ENCODE results near the gene DOCK2.

The DOCK2 gene

DNA sequence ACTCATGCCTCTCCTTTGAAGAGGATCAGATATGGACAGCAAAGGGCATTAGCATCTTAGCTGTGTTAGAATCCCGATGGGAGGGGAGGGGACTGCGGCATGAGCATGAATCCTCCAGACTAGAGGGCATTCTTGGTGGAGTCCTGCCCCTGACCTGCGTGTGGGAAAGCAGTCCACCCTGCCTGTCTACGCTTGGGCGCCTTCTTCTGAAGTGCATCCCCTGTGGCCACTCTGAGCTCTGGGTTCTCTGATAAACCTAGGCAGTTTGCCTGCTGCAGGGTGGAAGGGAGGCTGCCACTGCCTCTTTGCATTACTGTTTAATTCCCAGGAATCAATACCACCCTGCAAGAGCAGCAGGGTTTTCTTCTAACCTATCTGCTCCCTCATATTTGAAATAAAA lies 173.9 kb downstream of the DOCK2 start:
- TF ChIP-seq, protein P1, sequence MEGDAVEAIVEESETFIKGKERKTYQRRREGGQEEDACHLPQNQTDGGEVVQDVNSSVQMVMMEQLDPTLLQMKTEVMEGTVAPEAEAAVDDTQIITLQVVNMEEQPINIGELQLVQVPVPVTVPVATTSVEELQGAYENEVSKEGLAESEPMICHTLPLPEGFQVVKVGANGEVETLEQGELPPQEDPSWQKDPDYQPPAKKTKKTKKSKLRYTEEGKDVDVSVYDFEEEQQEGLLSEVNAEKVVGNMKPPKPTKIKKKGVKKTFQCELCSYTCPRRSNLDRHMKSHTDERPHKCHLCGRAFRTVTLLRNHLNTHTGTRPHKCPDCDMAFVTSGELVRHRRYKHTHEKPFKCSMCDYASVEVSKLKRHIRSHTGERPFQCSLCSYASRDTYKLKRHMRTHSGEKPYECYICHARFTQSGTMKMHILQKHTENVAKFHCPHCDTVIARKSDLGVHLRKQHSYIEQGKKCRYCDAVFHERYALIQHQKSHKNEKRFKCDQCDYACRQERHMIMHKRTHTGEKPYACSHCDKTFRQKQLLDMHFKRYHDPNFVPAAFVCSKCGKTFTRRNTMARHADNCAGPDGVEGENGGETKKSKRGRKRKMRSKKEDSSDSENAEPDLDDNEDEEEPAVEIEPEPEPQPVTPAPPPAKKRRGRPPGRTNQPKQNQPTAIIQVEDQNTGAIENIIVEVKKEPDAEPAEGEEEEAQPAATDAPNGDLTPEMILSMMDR (IDR thresholded peaks at IDR 0.05; ENCODE audit: control extremely low read depth, extremely low read depth, low read depth, missing control alignments) = no peak
- ChIA-PET POLR2A (no interaction called here), CTCF (interaction anchor here (0.9 to 1.8 kb wide), 3 partner anchors 9 to 170 kb away, joined by 3 to 4 read pairs (median 4); partner anchors contain the start of gene INSYN2B)
- DNase-seq (ENCODE audit: extremely low spot score) = no peak

DNA sequence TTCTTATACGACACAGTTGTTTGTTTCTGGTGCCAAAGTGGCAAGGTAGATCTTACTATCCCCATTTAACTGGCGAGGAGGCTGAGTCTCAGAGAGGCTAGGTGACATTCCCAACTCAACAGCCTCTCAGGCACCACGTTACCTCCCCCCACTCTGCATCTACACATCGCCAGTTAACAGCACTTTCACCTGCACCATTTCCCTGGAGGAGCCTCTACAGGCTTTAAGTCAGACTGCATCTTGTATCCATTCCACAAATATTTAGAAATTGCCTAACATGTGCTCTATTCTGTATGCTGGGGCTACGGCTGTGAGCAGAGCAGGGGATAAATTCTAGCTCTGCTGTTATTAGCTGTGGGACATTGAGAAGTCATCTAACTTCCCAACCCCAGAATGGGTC lies 174.6 kb downstream of the DOCK2 start:
- POLR2A ChIA-PET = no interaction called here
- CTCF ChIA-PET = interaction anchor here (1.1 kb wide), 1 partner anchor 15 kb away, joined by 3 read pairs; no protein-coding TSS in a partner anchor
- TF ChIP-seq, protein P1 (IDR thresholded peaks at IDR 0.05; ENCODE audit: control extremely low read depth, extremely low read depth, low read depth, missing control alignments) = no peak
- no peak for DNase-seq (ENCODE audit: extremely low spot score)

DNA sequence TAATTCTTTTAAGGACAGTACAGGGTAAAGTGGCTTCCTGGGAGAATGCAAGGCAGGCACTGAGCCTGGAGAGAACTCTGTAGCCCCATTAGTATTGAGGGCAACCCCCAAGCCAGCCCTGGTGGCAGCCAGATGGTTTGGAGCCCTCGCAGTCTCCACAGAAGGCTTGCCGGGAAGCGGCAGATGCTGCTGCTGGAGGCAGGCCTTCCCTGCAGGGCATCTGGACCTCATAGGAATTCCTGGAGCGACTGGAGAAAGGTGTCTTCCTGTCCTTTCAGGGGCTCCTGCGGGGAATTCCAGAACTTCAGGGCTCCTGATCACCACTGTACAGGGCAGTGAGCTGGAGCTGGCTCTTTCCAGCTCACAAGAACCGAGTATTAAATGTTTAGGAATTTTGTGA lies 175.7 kb downstream of the DOCK2 start:
- CTCF ChIA-PET = no interaction called here
- POLR2A ChIA-PET = no interaction called here

DNA sequence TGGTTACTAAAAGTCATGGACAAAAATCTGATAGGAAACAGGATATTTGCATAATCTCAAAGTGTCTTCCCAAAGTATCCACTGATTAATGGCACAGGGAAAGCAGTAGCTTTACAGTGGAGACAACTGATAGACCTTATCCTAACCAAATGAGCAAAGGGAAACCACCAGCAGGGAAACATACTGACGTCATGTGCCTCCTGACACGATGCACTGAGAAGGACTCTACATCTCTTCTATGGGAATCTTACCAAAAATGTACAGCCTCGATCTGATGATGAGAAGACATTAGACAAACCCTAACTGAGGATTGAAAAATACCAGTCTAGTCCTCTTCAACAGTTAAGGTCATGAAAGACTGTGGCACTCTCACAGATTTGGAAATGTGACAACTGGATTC lies 177.0 kb downstream of the DOCK2 start:
- POLR2A ChIA-PET = no interaction called here
- TF ChIP-seq, protein P1 (IDR thresholded peaks at IDR 0.05; ENCODE audit: control extremely low read depth, extremely low read depth, low read depth, missing control alignments) = no peak
- DNase-seq (ENCODE audit: extremely low spot score) = no peak
- CTCF ChIA-PET = no interaction called here

More for the DNA sequence above, 175.7 kb downstream of the DOCK2 start:
- DNase-seq (ENCODE audit: extremely low spot score) = no peak
- TF ChIP-seq, protein P1 (IDR thresholded peaks at IDR 0.05; ENCODE audit: control extremely low read depth, extremely low read depth, low read depth, missing control alignments) = no peak

DNA sequence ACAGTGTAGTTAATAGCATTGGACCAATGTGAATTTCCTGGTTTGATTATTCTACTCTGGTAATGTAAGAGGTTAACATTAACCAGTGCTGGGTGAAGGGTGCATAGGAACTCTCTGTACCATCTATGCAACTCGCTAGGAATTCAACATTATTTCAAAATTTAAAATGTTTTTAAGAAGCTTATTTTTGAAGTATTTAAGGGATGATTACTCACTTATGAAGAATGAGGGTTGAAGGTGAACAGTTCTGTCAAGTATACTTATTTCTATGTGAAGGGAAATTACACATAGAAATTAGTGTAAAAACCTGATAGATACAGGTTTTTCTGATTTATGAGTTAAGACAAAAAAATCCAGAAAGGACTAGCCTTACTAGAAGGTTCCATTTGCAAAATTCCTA lies 177.4 kb downstream of the DOCK2 start:
- DNase-seq (ENCODE audit: extremely low spot score) = no peak
- TF ChIP-seq, protein P1 (IDR thresholded peaks at IDR 0.05; ENCODE audit: control extremely low read depth, extremely low read depth, low read depth, missing control alignments) = no peak
- ChIA-PET POLR2A (no interaction called here), CTCF (interaction anchor here (0.9 kb wide), 1 partner anchor 17 kb away, joined by 3 read pairs; no protein-coding TSS in a partner anchor)

DNA sequence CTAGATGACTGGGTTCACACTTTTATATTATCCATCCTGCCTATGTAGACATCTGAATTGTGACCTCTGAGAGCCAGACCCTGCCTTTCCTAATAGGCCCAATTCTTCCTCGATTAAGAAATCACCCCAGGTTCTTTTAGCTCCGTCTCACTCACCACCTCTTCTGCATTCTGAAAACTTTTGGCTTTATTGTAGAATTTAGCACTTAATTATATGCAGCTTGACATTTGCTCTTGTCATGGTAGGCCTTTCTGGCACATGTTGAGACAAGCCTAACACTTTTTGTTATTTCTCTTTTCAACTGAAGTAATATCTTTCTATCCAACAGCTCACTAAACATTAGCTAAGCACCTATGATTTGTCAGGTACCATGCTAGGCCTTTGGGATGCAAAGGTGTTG lies 180.0 kb downstream of the DOCK2 start:
- ChIA-PET POLR2A (no interaction called here), CTCF (interaction anchor here (0.8 kb wide), 1 partner anchor 12 kb away, joined by 3 read pairs; no protein-coding TSS in a partner anchor)
- TF ChIP-seq, protein P1 (IDR thresholded peaks at IDR 0.05; ENCODE audit: control extremely low read depth, extremely low read depth, low read depth, missing control alignments) = no peak

More for the DNA sequence above, 180.0 kb downstream of the DOCK2 start:
- no peak for DNase-seq (ENCODE audit: extremely low spot score)

Measured in GM10248 (cell line).